ENCODE results near the gene BOK.

The BOK gene

GRCh38 chr2:241554610-241555322, 3.8 kb upstream of the BOK start:
- Histone ChIP-seq H3K27ac (no peak overlapping the region), H3K4me2 (no peak overlapping the region)

GRCh38 chr2:241555711-241556110, 2.8 kb upstream of the BOK start:
- no peaks in the 10 kb centered on the region for H3K79me2 ChIP-seq (ENCODE audit: insufficient read depth, low read depth)
- H3K27me3 ChIP-seq (ENCODE audit: insufficient read depth, low read depth) = no peaks in the 10 kb centered on the region; the same call in 1 of the 2 replicates
- no peak overlapping the region for H2AFZ ChIP-seq (ENCODE audit: low read depth)
- H4K20me1 ChIP-seq (ENCODE audit: insufficient read depth) = no peaks in the 10 kb centered on the region
- no peak overlapping the region for H3K4me2 ChIP-seq
- no peak overlapping the region for H3K4me3 ChIP-seq (IDR thresholded peaks at IDR 0.05; ENCODE audit: insufficient read depth, low read depth, low read length)
- no peaks in the 10 kb centered on the region for H3K4me1 ChIP-seq (ENCODE audit: low read depth, poor library complexity, severe bottlenecking)
- TF ChIP-seq CTCF (conservative IDR thresholded peaks at IDR 0.05; ENCODE audit: low read depth, low read length) = no peak
- no peak overlapping the region for H3K9ac ChIP-seq
- H3K27ac ChIP-seq = no peak overlapping the region
- H3K36me3 ChIP-seq (ENCODE audit: insufficient read depth) = no peaks in the 10 kb centered on the region

More at GRCh38 chr2:241554610-241555322, 3.8 kb upstream of the BOK start:
- H3K27me3 ChIP-seq (ENCODE audit: insufficient read depth, low read depth) = no peaks in the 10 kb centered on the region; the same call in 1 of the 2 replicates
- H3K36me3 ChIP-seq (ENCODE audit: insufficient read depth) = no peaks in the 10 kb centered on the region
- H3K79me2 ChIP-seq (ENCODE audit: insufficient read depth, low read depth) = no peaks in the 10 kb centered on the region
- no peak overlapping the region for H3K4me3 ChIP-seq (IDR thresholded peaks at IDR 0.05; ENCODE audit: insufficient read depth, low read depth, low read length)
- no peak for TF ChIP-seq CTCF (conservative IDR thresholded peaks at IDR 0.05; ENCODE audit: low read depth, low read length)
- H2AFZ ChIP-seq (ENCODE audit: low read depth) = no peak overlapping the region
- H4K20me1 ChIP-seq (ENCODE audit: insufficient read depth) = no peaks in the 10 kb centered on the region
- no peaks in the 10 kb centered on the region for H3K4me1 ChIP-seq (ENCODE audit: low read depth, poor library complexity, severe bottlenecking)
- no peak overlapping the region for H3K9ac ChIP-seq

DNA sequence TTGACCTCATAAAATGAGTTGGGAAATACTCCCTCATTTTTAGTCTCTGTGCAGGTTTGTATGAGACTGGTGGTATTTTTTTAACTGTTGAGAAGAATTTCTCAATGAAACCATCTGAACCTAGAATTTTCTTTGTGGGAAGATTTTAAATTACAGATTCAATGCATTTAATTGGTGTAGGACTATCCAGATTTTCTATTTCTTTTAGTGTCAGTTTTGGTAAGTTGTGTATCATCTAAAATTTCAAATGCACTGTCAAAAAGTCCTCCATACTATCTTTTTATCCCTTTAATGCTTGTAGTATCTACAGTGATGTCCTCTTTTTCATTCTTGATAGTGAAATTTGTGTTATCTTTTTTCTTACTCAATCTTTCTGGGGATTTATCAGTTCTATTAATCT, 1.8 kb upstream of the BOK start:
- no peaks in the 10 kb centered on the region; the same call in 1 of the 2 replicates for H3K27me3 ChIP-seq (ENCODE audit: insufficient read depth, low read depth)
- H3K4me3 ChIP-seq (IDR thresholded peaks at IDR 0.05; ENCODE audit: insufficient read depth, low read depth, low read length) = no peak overlapping the region
- H3K4me2 ChIP-seq = no peak overlapping the region
- H3K79me2 ChIP-seq (ENCODE audit: insufficient read depth, low read depth) = no peaks in the 10 kb centered on the region
- H3K4me1 ChIP-seq (ENCODE audit: low read depth, poor library complexity, severe bottlenecking) = no peaks in the 10 kb centered on the region
- H3K27ac ChIP-seq = no peak overlapping the region
- TF ChIP-seq CTCF (conservative IDR thresholded peaks at IDR 0.05; ENCODE audit: low read depth, low read length) = no peak
- H4K20me1 ChIP-seq (ENCODE audit: insufficient read depth) = no peaks in the 10 kb centered on the region
- no peaks in the 10 kb centered on the region for H3K36me3 ChIP-seq (ENCODE audit: insufficient read depth)
- H2AFZ ChIP-seq (ENCODE audit: low read depth) = no peak overlapping the region
- no peak overlapping the region for H3K9ac ChIP-seq

- H3K79me2 ChIP-seq (ENCODE audit: insufficient read depth, low read depth) = no peaks in the 10 kb centered on the region
- no peaks in the 10 kb centered on the region for H3K36me3 ChIP-seq (ENCODE audit: insufficient read depth)
- H2AFZ ChIP-seq (ENCODE audit: low read depth) = no peak overlapping the region
- H3K4me1 ChIP-seq (ENCODE audit: low read depth, poor library complexity, severe bottlenecking) = no peaks in the 10 kb centered on the region
- no peak overlapping the region for H3K4me3 ChIP-seq (IDR thresholded peaks at IDR 0.05; ENCODE audit: insufficient read depth, low read depth, low read length)
- no peak overlapping the region for H3K27ac ChIP-seq
- no peaks in the 10 kb centered on the region for H4K20me1 ChIP-seq (ENCODE audit: insufficient read depth)
- no peak for TF ChIP-seq CTCF (conservative IDR thresholded peaks at IDR 0.05; ENCODE audit: low read depth, low read length)
- H3K27me3 ChIP-seq (ENCODE audit: insufficient read depth, low read depth) = no peaks in the 10 kb centered on the region; the same call in 1 of the 2 replicates
- no peak overlapping the region for H3K9ac ChIP-seq
- H3K4me2 ChIP-seq = no peak overlapping the region
Measured at GRCh38 chr2:241559323-241560161, 997 bp downstream of the BOK start.

All from KMS-11 (cell line).